GM13976 (cell line): ENCODE data around the gene TNKS1BP1.
A peak's percentile ranks its signal among the peaks of the same experiment; 100 is the strongest.

ENCODE experiments used
- DNase-seq: peaks from one replicate; pipeline ENCODE4 v3.0.0; 2012; ENCODE audit warnings: low spot score
- CTCF ChIP-seq: IDR thresholded peaks from 2 replicates; pipeline ENCODE4 v1.5.1; 2012; ENCODE audit warnings: borderline replicate concordance, mild to moderate bottlenecking; ENCODE audit not compliant: insufficient read depth; ENCODE audit errors: extremely low read depth, missing control alignments, control extremely low read depth
- in situ Hi-C: fragments of 300-500 bp; cut with MboI; formaldehyde crosslinking; loops from one replicate; pipeline ENCODE4 v1.12.0; 2022; ENCODE audit warnings: low sequenced_read_pairs, mixed read lengths, inconsistent platforms; ENCODE audit not compliant: unreplicated experiment

The TNKS1BP1 gene

GRCh38 chr11:57279116-57279515 lies 45.6 kb downstream of the TNKS1BP1 start:
- in situ Hi-C loops = no loop called here
- no peak for DNase-seq
- TF ChIP-seq CTCF = no peak

- no peak for DNase-seq
- no peak for TF ChIP-seq CTCF
- in situ Hi-C loops = no loop called here
These were observed 46.0 kb downstream of the TNKS1BP1 start for GRCh38 chr11:57278721-57279095.

- TF ChIP-seq CTCF = peak; percentile 70
- in situ Hi-C loops = no loop called here
- peak; percentile 49 for DNase-seq
These were observed 46.7 kb downstream of the TNKS1BP1 start for GRCh38 chr11:57277845-57278720.

- in situ Hi-C loops = no loop called here
- no peak for TF ChIP-seq CTCF
- DNase-seq = no peak
These were observed 47.6 kb downstream of the TNKS1BP1 start for GRCh38 chr11:57276971-57277675.

- in situ Hi-C loops = no loop called here
- TF ChIP-seq CTCF = no peak
- no peak for DNase-seq
These were observed 48.4 kb downstream of the TNKS1BP1 start for GRCh38 chr11:57276169-57276970.

- in situ Hi-C loops = no loop called here
- no peak for TF ChIP-seq CTCF
- no peak for DNase-seq
These were observed 49.2 kb downstream of the TNKS1BP1 start for GRCh38 chr11:57275582-57275981.
